ENCODE data around the gene CNOT11. TPM values are rescaled to one million over a fixed set of nuclear protein-coding genes. Genes with fewer than 3 reads are reported as not detected.

The CNOT11 gene
- total and polyA plus RNA-seq, 2 of the 13 experiments (the other 11 are each of a cell fraction or from before 2014, with no cell fraction given), result 114 to 209 TPM

DNA sequence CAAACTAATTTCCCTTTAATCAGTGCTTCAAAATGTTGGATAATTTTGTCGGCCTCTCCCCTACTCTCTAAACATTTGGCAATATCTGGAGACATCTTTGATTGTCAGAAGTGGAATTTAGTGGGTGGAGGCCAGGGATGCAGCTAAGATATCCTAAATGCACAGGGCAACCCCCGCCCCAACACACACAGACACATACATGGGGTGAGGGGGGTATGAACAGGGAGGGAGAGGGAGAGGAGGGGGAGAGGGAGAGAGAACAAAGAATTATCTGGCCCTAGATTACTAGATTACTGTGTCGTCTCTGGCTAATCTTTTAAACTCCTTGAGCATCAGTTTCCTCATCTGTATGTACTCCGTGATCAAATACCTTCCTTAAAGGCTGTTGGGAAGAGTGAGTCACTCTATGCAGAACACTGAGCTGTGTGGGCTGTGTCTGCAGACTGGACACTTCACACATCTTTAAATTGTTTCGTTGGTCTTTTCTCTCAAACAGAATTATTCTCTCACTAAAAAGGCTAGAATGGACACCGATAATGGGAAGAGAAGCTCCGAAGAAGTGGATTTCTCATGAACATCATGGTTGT, 52.9 kb downstream of the CNOT11 start:
- ATAC-seq, result no peak
- intact Hi-C loops (cut with micrococcal nuclease; ENCODE audit: unreplicated experiment), result loop anchor here (5.0 kb wide), 1 partner anchor 37 kb away; no protein-coding TSS in a partner anchor
- no peak for TF ChIP-seq ZNF431 (CRISPR knock-in tag; IDR thresholded peaks at IDR 0.05; ENCODE audit: borderline replicate concordance, low read depth)
- no peak for TF ChIP-seq SIN3A (IDR thresholded peaks at IDR 0.05; ENCODE audit: borderline replicate concordance, low read depth, low read length)
- no peak for TF ChIP-seq CCAR2 (optimal IDR thresholded peaks at IDR 0.05; ENCODE audit: low read depth, low read length)
- TF ChIP-seq POLR2G (IDR thresholded peaks at IDR 0.05; ENCODE audit: low read depth, low read length), result no peak
- TF ChIP-seq, protein P1, sequence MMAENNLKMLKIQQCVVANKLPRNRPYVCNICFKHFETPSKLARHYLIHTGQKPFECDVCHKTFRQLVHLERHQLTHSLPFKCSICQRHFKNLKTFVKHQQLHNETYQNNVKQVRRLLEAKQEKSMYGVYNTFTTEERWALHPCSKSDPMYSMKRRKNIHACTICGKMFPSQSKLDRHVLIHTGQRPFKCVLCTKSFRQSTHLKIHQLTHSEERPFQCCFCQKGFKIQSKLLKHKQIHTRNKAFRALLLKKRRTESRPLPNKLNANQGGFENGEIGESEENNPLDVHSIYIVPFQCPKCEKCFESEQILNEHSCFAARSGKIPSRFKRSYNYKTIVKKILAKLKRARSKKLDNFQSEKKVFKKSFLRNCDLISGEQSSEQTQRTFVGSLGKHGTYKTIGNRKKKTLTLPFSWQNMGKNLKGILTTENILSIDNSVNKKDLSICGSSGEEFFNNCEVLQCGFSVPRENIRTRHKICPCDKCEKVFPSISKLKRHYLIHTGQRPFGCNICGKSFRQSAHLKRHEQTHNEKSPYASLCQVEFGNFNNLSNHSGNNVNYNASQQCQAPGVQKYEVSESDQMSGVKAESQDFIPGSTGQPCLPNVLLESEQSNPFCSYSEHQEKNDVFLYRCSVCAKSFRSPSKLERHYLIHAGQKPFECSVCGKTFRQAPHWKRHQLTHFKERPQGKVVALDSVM (CRISPR knock-in tag; IDR thresholded peaks at IDR 0.05), result no peak
- TF ChIP-seq ZNF441 (CRISPR knock-in tag; IDR thresholded peaks at IDR 0.05; ENCODE audit: borderline replicate concordance), result no peak
- TF ChIP-seq MEIS1 (CRISPR knock-in tag; IDR thresholded peaks at IDR 0.05; ENCODE audit: borderline replicate concordance), result no peak
- TF ChIP-seq, protein P2, sequence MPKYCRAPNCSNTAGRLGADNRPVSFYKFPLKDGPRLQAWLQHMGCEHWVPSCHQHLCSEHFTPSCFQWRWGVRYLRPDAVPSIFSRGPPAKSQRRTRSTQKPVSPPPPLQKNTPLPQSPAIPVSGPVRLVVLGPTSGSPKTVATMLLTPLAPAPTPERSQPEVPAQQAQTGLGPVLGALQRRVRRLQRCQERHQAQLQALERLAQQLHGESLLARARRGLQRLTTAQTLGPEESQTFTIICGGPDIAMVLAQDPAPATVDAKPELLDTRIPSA (CRISPR knock-in tag; IDR thresholded peaks at IDR 0.05; ENCODE audit: borderline replicate concordance), result no peak
- no peak for TF ChIP-seq SIX1 (CRISPR knock-in tag; IDR thresholded peaks at IDR 0.05; ENCODE audit: borderline replicate concordance)
- TF ChIP-seq, protein P3, sequence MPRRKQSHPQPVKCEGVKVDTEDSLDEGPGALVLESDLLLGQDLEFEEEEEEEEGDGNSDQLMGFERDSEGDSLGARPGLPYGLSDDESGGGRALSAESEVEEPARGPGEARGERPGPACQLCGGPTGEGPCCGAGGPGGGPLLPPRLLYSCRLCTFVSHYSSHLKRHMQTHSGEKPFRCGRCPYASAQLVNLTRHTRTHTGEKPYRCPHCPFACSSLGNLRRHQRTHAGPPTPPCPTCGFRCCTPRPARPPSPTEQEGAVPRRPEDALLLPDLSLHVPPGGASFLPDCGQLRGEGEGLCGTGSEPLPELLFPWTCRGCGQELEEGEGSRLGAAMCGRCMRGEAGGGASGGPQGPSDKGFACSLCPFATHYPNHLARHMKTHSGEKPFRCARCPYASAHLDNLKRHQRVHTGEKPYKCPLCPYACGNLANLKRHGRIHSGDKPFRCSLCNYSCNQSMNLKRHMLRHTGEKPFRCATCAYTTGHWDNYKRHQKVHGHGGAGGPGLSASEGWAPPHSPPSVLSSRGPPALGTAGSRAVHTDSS (CRISPR knock-in tag; conservative IDR thresholded peaks at IDR 0.05), result no peak
- TF ChIP-seq, protein P4, sequence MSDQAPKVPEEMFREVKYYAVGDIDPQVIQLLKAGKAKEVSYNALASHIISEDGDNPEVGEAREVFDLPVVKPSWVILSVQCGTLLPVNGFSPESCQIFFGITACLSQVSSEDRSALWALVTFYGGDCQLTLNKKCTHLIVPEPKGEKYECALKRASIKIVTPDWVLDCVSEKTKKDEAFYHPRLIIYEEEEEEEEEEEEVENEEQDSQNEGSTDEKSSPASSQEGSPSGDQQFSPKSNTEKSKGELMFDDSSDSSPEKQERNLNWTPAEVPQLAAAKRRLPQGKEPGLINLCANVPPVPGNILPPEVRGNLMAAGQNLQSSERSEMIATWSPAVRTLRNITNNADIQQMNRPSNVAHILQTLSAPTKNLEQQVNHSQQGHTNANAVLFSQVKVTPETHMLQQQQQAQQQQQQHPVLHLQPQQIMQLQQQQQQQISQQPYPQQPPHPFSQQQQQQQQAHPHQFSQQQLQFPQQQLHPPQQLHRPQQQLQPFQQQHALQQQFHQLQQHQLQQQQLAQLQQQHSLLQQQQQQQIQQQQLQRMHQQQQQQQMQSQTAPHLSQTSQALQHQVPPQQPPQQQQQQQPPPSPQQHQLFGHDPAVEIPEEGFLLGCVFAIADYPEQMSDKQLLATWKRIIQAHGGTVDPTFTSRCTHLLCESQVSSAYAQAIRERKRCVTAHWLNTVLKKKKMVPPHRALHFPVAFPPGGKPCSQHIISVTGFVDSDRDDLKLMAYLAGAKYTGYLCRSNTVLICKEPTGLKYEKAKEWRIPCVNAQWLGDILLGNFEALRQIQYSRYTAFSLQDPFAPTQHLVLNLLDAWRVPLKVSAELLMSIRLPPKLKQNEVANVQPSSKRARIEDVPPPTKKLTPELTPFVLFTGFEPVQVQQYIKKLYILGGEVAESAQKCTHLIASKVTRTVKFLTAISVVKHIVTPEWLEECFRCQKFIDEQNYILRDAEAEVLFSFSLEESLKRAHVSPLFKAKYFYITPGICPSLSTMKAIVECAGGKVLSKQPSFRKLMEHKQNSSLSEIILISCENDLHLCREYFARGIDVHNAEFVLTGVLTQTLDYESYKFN (CRISPR knock-in tag; conservative IDR thresholded peaks at IDR 0.05), result no peak
- no peak for TF ChIP-seq GPN1 (CRISPR knock-in tag; IDR thresholded peaks at IDR 0.05; ENCODE audit: borderline replicate concordance)
- TF ChIP-seq ATF7 (IDR thresholded peaks at IDR 0.05), result no peak
- no peak for TF ChIP-seq ATF7 (CRISPR knock-in tag; IDR thresholded peaks at IDR 0.05)
- 0 out of 2 replicates have a peak, but pooled peaks have one; percentile 5 for TF ChIP-seq ZFP36L1 (CRISPR knock-in tag; IDR thresholded peaks at IDR 0.05)
- TF ChIP-seq ZNF24 (IDR thresholded peaks at IDR 0.05), result no peak

More for the DNA sequence above, 52.9 kb downstream of the CNOT11 start:
- Histone ChIP-seq H3K4me2 (ENCODE audit: low read depth, low read length) (peak overlapping the region; percentile 82), H3K4me1 (ENCODE audit: insufficient read depth, low read length) (peaks cover 81% of the 10 kb centered on the region), H3K4me3 (replicated peaks in 1 of 3; ENCODE audit: insufficient read depth in 1 of 3, low read depth in 2 of 3, low read length in 3 of 3) (peak overlapping the region; percentile 76 to 95 (median 93)), H3K27ac (ENCODE audit: extremely low read length, insufficient read depth, low read length) (no peak overlapping the region), H3K36me3 (replicated peaks in 1 of 2; ENCODE audit: control insufficient read depth in 1 of 2, insufficient read depth in 2 of 2, low read length in 2 of 2) (peaks cover 0 to 29% of the 10 kb centered on the region in 2 experiments; a peak in 3 of 5 replicates), H4K20me1 (ENCODE audit: insufficient read depth, low read length) (peaks cover 61% of the 10 kb centered on the region), H3K9me3 (ENCODE audit: low read length) (no peaks in the 10 kb centered on the region), H2AFZ (ENCODE audit: low read length) (no peak overlapping the region), H3K79me2 (ENCODE audit: insufficient read depth, low read length) (peaks cover 78% of the 10 kb centered on the region), H3K9ac (ENCODE audit: insufficient read depth, low read depth, low read length) (peak overlapping the region; percentile 98), H3K27me3 (ENCODE audit: control insufficient read depth in 1 of 2, insufficient read depth in 2 of 2, low read length in 2 of 2) (no peaks in the 10 kb centered on the region; a peak in 1 of 5 replicates)
- DNase-seq (ENCODE audit: low spot score) (no peak), FAIRE-seq (no peak)
- ChIA-PET POLR2A (no interaction called here), CTCF (ENCODE audit: low intra/inter-chr PET ratio, low total read pairs) (interaction anchor here (0.6 kb wide), 1 partner anchor 25 kb away, joined by 3 read pairs; no protein-coding TSS in a partner anchor)
- no TSS peak for BruUV-seq (replicated peaks)
- in situ Hi-C loops (cut with HindIII; ENCODE audit: extremely low pct_ligation_motif_present, low pct_unique_long_range_greater_than_20kb), result no loop called here
- 66% methylated on average over 7 of the region's 7 CpGs for WGBS (ENCODE audit: low lambda C conversion rate)

Data from HepG2 (cell line).